Epithelial cell of prostate (primary cell): ENCODE measurements around the gene DHX15.

Experiments used
- DNase-seq: peaks from one replicate; pipeline ENCODE4 v3.0.0-alpha.2; 2011; ENCODE audit warnings: low read depth, low spot score
- H3K27ac ChIP-seq: fragments of 450-650 bp; 2 replicates; pipeline ENCODE4 v1.5.1; 2017; ENCODE audit warnings: mild to moderate bottlenecking

DHX15 gene

DNA sequence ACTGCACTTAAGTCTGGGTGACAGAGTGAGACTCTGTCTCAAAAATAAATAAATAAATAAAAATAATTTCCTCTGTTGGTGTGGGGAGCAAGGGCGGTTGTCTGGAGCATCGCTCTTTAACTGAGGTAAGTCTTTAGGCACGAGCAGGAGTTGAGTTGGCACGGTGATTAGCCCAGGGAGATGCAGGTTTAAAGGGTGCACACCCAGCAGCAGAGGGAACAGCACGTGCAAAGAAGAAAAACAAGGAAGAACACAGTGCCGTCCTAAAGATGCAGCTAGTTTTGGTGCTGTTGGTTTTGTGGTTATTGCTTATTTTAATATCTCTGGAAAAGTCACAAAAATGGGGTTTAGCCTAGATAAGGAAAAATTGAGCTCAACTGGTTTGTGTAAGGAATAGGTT, 87.8 kb downstream of the DHX15 start:
- no peak for DNase-seq
- H3K27ac ChIP-seq = no peak overlapping the region

DNA sequence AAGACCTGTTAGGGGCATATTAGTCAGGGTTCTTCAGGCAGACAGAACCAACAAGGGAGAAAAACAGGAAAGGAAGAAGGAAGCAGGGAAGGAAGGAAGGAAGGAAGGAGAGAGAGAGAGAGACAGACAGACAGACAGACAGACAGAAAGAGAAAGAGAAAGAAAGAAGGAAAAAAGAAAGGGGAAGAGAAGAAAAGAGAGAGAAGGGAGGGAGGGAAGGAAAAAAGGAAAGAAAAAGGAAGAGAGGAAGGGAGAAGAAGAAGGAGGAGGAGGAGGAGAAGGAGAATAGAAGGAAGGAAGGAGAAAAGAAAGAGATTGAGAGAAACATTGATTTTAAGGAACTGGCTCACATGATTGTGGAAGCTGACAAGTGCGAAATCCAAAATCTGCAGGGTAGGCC, 89.0 kb downstream of the DHX15 start:
- H3K27ac ChIP-seq = no peak overlapping the region
- DNase-seq = no peak

DNA sequence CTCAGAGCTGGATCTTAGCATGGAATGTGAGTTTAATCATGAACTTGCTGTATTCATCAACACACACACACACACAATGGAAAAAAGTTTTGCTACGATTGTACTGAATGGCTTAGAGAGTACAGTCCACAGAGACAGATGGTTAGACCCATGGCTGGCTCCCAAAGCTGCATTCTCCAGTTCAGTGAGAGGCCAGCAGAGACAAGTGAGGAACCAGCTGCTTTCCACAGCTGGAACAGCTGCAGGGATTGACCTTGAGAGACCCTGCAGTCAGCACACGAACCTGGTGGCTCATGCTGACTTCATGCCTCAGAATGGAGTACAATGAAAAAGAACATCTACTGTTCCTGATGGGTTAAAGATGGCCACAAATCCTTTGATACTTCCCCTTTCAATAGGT, 94.5 kb downstream of the DHX15 start:
- DNase-seq = no peak

DNA sequence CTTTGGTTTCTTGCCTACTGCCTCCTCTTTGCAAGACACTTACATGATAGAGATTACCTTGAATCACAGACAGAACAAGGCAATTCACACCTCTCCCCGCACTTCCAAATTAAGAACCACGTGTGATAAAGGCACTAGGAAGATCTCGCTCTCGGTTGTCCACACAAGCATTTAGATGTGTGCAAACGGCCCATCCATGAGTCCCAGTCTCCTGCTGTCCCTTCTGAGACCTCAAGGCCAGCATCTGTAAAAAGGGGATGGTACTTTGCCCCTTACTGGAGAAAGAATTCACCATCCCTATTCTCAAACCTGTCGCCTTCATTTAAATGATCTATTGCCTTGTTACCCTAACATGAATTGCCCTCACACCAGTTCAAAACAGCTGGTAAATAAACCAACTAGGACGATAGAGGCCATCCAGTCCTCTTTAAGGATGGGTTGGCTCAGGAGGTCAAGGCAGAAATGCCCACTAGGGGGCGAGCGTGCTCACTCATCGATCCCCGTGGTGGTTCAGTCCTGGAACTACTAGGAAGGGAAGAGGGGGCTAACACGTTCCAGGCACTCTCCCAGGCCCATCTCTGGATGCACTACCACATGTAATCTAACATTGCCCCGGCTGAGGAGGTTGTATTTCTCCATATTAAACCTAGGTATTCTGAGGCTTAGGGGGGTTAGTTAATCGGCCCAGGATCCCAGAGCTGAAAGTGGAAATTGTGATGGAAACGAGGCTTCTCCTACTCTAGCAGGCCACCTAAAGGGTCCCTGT, 95.8 kb downstream of the DHX15 start:
- DNase-seq = no peak
- H3K27ac ChIP-seq = no peak overlapping the region

More for the DNA sequence above, 94.5 kb downstream of the DHX15 start:
- H3K27ac ChIP-seq = no peak overlapping the region

DNA sequence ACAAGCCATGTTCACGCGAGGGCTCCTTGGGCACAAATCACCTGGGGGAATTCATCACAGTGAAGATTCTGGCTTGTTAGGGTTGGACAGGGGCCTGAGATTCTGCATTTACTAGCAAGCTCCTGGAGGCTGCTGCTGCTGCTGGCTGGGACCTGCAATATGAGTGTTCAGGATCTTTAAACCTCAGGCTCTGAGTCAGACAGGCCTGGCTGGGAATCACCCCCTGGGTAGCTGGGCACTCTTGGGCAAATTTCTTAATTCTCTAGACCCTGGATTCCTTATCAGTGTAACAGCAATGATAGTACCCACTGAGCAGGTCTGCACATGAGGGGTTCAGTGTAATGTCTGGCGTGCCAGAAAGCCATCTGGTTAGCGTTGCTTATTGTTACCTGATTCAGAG, 101.5 kb downstream of the DHX15 start:
- DNase-seq = no peak

DNA sequence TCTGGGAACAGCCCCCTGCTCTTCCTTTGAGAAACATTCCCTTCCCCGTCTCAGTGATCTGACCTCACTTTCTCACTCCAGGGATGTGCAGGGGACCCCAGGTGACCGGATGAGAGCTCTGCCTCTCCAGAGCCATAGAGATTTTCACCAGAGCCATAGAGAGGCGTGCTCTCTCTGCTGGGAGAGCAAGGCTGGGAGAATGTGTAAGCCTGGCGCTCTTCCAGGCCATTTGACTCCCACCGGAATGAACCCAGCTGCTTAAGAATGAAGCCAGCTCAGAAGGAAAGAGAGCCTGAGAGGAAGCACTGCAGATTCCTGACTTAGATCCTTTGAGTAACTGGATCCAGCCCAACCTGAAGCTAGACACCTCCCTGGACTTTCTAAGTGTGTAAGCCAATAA, 106.4 kb downstream of the DHX15 start:
- no peak overlapping the region for H3K27ac ChIP-seq
- DNase-seq = no peak

More for the DNA sequence above, 101.5 kb downstream of the DHX15 start:
- no peak overlapping the region for H3K27ac ChIP-seq
